GM19468 (cell line): ENCODE measurements around the gene ZNF528.

Experiments used
- ATAC-seq: cut with Tn5 transposase; IDR thresholded peaks from one replicate; pipeline ENCODE4 v1.9.1; 2021; ENCODE audit warnings: mild to moderate bottlenecking, moderate library complexity, moderate number of reproducible peaks; ENCODE audit not compliant: unreplicated experiment; ENCODE audit errors: extremely low read depth

Gene ZNF528

GRCh38 chr19:52397310-52398080 lies at the start of gene ZNF528:
Gene ZNF528 (plus strand): TSS chr19:52397849. CDS start chr19:52402014, 4,165 bp downstream.
- peak; percentile 68 for ATAC-seq

DNA sequence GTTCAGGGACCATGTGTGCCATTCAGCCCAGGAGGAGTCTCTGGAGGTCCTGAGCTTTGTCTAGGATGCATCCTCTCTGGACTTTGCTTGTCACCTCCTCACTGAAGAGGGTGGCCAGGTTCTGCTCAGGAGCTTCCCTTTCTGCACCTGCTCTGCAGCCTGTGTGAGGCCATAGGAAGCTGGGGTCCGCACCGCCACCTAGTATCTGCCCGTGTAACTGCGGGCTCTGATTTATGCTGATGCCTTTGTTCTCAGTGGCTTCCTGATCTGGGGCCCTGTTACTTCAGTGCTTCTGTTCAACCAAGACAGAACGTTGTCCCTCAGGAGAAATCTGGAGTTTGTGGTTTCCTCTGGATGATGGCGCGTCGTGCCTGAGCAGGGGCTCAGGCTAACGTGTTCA lies 46.1 kb upstream of the ZNF528 start:
- no peak for ATAC-seq

- no peak for ATAC-seq
These were observed 31.2 kb upstream of the ZNF528 start for GRCh38 chr19:52366414-52366824.

- peak; percentile 63 for ATAC-seq
These were observed 27.9 kb upstream of the ZNF528 start, which contains the start of gene ZNF880 for GRCh38 chr19:52369559-52370340. Gene ZNF880 (plus strand): TSS chr19:52369923. CDS start chr19:52369966, 43 bp downstream.

- no peak for ATAC-seq
These were observed 27.3 kb upstream of the ZNF528 start for GRCh38 chr19:52370341-52370710.

DNA sequence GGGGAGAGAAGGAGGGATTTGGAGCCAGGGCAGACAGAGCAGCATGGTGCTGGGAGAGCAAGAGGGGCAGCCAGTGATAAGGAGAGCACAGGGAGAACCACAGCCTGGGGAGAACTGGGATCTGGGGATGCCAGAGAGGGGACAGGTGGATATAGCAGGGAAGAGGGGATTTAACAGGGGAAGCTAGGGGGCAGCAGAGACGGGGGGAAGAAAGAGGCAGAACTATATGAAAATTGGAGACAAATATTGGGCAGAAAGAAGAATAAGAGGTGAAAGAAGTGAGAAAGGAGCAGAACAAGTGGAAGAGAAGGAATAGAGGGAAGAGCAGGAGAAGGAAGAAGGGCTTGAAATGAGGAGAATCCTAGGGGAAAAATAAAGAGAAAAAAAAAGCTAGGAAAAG lies 6.5 kb upstream of the ZNF528 start:
- no peak for ATAC-seq

DNA sequence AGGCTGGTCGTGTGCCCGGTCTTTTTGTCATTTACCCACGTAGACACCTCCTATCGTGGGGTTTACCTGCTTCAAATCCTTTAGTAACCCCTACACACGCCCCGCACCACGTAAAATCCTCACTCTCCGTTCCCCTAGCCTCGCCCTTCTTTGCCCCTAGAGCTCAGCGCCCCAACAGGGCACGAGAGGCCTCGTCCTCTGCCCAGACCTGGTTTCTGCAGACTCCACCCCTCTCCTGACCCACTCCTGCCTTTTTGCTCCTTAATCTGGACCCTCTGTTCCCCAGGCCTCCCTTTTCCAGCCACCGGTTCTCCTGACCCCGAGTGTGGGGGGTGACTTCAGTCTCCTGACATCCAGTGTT lies 412 bp downstream of the ZNF528 start:
- no peak for ATAC-seq

DNA sequence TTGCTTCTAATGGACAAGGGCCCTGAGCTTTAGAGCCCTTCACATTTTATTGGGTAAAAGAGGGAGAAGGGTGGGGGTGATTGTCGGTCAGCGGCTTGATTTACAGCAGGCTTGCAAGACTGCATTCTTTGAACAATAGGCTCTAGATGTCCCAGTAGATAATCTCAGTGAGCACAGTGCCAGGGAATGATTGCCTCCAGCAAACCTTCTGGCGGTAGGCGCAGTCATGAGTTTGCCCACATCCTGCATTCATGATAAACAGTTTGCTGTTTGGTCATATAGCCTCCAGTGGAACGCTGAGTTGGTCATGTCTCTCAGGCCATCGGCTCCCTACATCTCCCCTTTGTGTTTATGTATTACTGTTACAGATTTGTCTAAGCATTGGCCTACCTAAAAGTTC lies 12.6 kb downstream of the ZNF528 start:
- no peak for ATAC-seq

- no peak for ATAC-seq
These were observed 18.1 kb downstream of the ZNF528 start for GRCh38 chr19:52415711-52416110.

- no peak for ATAC-seq
These were observed 31.3 kb downstream of the ZNF528 start, which contains the start of gene ZNF534 for GRCh38 chr19:52428937-52429336. Gene ZNF534 (plus strand): TSS chr19:52429148. CDS start chr19:52431475, 2,327 bp downstream.

GRCh38 chr19:52442179-52442578 lies 44.5 kb downstream of the ZNF528 start:
- no peak for ATAC-seq

- ATAC-seq: no peak
These were observed 46.9 kb downstream of the ZNF528 start for GRCh38 chr19:52444506-52444905.

GRCh38 chr19:52451241-52451640 lies 53.6 kb downstream of the ZNF528 start:
- ATAC-seq: no peak

DNA sequence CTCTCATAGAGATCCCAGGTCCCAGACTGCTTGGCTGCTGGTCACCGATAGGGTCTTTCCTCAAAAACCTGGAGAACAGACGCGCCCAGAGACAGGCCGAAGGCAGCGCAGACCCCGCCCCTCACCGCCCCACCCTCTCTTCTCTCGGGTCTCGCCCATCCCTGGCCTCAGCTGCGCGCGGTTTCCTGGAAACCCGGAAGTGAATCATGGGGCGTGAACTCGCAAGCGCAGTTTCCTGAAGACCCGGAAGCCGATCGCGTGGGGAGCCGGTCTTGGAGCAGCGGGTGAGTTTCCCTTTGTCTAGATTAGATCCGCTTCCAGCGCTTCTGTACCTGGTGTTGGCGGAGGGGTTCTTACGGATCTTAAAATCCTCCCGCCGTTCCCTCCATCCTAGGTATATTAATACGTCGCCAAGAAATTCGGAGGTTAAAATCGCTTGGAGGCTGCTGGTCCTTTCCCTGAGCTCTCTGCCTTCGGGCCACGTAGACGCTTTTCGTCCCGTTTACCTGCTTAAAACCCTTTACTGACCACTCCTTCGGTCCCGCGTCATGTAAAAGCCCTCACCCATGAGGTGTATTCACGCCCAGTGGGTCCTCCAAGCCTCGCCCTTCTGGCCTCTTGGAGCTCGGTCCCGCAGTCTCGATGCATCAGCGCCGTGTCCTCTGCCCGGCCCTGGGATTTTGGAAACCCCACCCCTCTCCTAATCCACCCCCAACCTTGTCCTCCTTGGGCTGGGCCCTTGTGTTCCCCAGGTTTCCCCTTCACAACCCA lies 55.9 kb downstream of the ZNF528 start, which contains the start of gene ZNF578:
ZNF578 (plus strand) TSS at position 230 of the 771 bp plus-strand sequence. CDS start 48,293 bp downstream, outside the sequence.
- ATAC-seq: no peak

- no peak for ATAC-seq
These were observed 67.3 kb downstream of the ZNF528 start for GRCh38 chr19:52464798-52465470.
